ENCODE data around the gene TUBB1.

Gene TUBB1

GRCh38 chr20:59047938-59048680 lies 28.9 kb downstream of the TUBB1 start:
- no peak overlapping the region for H3K27ac ChIP-seq
- CTCF ChIA-PET: interaction anchor here (0.5 kb wide), 1 partner anchor 365 kb away, joined by 3 read pairs; no protein-coding TSS in a partner anchor
- TF ChIP-seq, protein P1, sequence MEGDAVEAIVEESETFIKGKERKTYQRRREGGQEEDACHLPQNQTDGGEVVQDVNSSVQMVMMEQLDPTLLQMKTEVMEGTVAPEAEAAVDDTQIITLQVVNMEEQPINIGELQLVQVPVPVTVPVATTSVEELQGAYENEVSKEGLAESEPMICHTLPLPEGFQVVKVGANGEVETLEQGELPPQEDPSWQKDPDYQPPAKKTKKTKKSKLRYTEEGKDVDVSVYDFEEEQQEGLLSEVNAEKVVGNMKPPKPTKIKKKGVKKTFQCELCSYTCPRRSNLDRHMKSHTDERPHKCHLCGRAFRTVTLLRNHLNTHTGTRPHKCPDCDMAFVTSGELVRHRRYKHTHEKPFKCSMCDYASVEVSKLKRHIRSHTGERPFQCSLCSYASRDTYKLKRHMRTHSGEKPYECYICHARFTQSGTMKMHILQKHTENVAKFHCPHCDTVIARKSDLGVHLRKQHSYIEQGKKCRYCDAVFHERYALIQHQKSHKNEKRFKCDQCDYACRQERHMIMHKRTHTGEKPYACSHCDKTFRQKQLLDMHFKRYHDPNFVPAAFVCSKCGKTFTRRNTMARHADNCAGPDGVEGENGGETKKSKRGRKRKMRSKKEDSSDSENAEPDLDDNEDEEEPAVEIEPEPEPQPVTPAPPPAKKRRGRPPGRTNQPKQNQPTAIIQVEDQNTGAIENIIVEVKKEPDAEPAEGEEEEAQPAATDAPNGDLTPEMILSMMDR (conservative IDR thresholded peaks at IDR 0.05; ENCODE audit: low read depth): no peak

DNA sequence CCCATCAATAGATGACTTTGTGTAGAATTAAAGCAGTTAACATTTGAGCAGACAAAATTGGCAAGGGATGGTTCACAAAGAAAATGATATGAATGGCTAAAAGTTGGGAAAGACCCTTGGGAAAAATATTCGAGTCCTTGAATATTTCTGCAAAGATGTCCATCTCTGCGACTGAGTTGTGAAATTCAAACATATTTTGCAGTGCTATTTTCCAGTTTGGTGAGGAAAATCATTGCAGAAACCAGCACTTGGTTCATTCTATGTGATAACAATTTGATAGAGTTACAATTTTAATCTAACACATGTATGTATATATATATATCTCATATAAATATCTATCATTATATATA lies 29.4 kb downstream of the TUBB1 start:
- ChIA-PET CTCF (interaction anchor here (0.5 to 0.7 kb wide), 3 partner anchors 178 to 394 kb away, joined by 3 to 5 read pairs (median 4); no protein-coding TSS in a partner anchor), POLR2A (ENCODE audit: low non-redundant PET) (no interaction called here)
- TF ChIP-seq, protein P1 (conservative IDR thresholded peaks at IDR 0.05; ENCODE audit: low read depth): no peak
- H3K27ac ChIP-seq: no peak overlapping the region
- DNase-seq (ENCODE audit: low spot score): no peak

More at GRCh38 chr20:59047938-59048680, 28.9 kb downstream of the TUBB1 start:
- DNase-seq (ENCODE audit: low spot score): no peak
- POLR2A ChIA-PET (ENCODE audit: low non-redundant PET): no interaction called here

DNA sequence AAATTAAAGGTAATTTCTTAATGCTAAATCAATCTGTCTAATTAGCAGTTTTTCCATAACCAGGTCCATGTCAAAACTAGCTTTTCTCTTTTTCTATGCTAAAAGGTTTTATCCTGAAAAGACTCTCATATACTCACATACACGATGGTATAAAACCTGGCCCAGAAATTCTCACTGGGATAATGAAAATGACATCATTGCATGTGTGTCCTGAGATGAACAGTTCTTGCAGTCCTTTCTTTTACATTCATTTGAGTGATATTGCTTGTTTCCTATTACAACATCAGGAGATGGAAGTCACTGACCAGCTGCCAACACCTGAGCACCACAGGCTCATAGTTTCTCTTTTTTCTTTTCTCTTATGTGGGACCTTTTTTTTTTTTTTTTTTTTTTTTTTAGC lies 31.2 kb downstream of the TUBB1 start:
- DNase-seq (ENCODE audit: low spot score): no peak
- no peak overlapping the region for H3K27ac ChIP-seq
- ChIA-PET CTCF (no interaction called here), POLR2A (ENCODE audit: low non-redundant PET) (no interaction called here)
- TF ChIP-seq, protein P1 (conservative IDR thresholded peaks at IDR 0.05; ENCODE audit: low read depth): no peak

DNA sequence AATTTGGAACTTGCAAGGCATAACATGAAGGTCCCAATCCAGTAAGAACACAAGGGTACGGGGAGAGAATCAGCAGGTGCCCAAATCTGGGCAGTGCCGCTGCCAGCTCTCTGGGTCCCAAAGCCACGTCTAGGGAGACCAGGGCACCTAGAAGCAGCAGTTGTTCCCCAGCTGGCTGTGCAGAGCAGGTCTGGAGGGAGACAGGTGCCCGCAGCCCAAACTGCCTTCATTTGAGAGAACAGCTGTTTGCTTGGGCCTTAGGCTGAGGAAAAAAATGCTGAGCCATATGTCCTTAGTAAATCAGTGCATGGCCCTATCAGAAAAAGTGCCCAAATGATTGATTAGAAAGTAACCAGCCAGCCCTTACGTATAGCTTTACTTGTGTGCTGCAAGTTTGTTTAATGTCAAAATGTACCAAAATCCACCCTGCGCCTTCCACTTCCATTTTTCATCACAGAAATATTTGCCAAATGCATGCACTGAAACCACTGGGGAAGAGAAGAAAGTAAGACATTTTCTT lies 32.5 kb downstream of the TUBB1 start:
- ChIA-PET CTCF (interaction anchor here (0.7 kb wide), 1 partner anchor 70 kb away, joined by 3 read pairs; no protein-coding TSS in a partner anchor), POLR2A (ENCODE audit: low non-redundant PET) (no interaction called here)
- TF ChIP-seq, protein P1 (conservative IDR thresholded peaks at IDR 0.05; ENCODE audit: low read depth): no peak
- H3K27ac ChIP-seq: no peak overlapping the region
- no peak for DNase-seq (ENCODE audit: low spot score)

DNA sequence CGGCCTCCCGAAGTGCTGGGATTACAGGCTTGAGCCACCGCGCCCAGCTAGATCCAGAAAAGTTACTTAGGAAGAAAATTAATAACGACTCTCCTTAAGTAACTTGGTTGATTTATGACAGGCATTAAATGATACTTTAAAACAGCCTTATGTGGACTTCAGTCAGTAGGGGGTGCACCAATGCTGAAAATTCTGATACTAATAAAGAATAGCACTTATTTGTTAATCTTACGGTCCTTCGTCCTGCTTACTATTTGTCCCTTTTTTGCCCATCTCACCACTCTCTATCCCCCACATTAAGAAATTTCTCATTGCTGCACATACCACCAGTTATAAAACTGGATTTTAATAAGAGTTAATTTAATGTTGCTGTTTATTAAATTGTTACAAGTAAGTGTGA lies 36.1 kb downstream of the TUBB1 start:
- CTCF ChIA-PET: interaction anchor here (0.7 kb wide), 2 partner anchors 159 to 405 kb away, joined by 3 read pairs; no protein-coding TSS in a partner anchor
- no peak overlapping the region for H3K27ac ChIP-seq
- POLR2A ChIA-PET (ENCODE audit: low non-redundant PET): no interaction called here
- TF ChIP-seq, protein P1 (conservative IDR thresholded peaks at IDR 0.05; ENCODE audit: low read depth): peak; percentile 41
- DNase-seq (ENCODE audit: low spot score): no peak

- POLR2A ChIA-PET (ENCODE audit: low non-redundant PET): no interaction called here
- CTCF ChIA-PET: interaction anchor here (1.5 kb wide), 1 partner anchor 26 kb away, joined by 3 read pairs; no protein-coding TSS in a partner anchor
- no peak for DNase-seq (ENCODE audit: low spot score)
- TF ChIP-seq, protein P1 (conservative IDR thresholded peaks at IDR 0.05; ENCODE audit: low read depth): no peak
- no peak overlapping the region for H3K27ac ChIP-seq
These were observed 42.9 kb downstream of the TUBB1 start for GRCh38 chr20:59062081-59062480.

Measured in RWPE1 (cell line).